NCI-H1694 treated with DMSO at 0.1 percent for 48 hours (cell line): Measurements from ENCODE around the gene GNGT2.

Experiments
- DNase-seq: peaks from one replicate; lab custom pipeline; 2025; lab: John Stamatoyannopoulos, UW

Gene GNGT2

DNA sequence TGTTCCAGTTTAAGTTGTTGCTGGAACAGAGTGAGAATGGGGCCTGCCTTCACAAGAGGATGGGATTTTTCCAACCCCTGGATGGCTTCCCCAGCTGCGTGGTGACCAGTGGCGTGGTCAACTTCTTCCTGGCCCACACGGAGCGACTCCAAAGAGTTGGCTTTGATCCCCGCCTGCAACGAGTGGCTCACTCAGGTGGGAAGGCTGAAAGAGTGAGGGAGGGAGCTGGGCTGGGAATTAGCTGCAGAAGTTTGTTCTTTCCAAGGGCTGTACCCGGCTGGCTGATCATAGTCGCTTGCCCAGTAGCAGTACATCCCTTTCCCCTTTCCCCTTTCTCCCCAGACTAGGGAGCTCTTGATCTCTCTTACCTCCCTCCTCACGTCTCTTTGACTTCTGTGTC is 41.7 kb downstream of the GNGT2 start:
- no peak for DNase-seq

DNA sequence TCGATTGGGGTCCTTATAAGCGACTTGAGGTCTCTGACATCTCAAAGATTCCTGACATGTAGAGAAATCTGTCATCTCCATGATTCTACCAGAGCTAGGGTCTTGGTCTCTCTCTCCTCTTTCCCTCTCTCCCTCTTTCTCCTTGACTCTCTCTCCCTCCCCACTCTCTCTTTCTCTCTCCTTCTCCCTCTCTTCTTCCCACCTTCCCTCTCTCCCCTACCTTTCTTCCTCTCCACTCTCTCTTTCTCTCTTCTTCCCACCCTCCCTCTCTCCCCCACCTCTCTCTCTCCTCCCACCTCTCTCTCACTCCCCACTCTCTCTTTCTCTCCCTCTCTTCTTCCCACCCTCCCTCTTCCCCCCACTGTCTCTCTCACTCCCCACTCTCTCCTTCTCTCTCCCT is 45.2 kb downstream of the GNGT2 start:
- DNase-seq = no peak

DNA sequence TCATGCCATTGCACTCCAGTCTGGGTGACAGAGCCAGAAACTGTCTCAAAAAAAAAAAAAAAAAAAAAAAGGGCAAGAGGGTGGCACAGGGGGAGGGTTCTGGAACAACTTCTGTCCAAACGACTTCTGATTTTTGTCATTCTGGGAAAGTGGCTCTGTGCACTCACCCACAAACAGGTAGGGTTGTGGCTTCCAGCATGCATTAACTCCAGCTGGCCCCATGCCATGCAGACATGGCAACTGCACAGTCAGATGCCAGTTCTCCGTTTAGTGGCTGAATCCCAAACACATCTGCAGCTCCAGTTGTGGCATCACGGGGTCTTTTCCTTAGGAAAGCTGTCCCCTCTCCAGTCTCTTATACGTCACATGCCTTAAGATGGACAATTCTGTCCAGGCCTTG is 47.5 kb downstream of the GNGT2 start:
- DNase-seq = no peak

DNA sequence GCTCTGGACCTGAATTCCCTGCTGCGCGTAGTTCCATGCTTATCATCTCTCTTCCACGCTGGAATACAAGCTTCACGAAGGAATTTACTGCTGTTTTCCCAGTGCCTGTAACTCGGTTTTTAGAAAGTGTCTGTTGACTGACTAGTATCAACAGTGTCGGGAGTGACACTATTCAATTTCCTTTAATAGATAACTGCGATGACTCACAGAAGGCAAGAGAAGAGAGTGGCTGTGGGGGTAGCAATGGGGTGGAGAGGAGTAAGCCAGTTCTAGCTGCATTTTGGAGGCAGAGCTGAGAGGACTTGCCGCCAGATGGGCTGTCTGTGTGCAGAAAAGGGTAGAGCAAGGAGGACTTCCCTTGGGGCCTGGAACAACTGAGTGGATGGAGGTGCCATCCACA is 52.6 kb downstream of the GNGT2 start:
- DNase-seq = no peak

DNA sequence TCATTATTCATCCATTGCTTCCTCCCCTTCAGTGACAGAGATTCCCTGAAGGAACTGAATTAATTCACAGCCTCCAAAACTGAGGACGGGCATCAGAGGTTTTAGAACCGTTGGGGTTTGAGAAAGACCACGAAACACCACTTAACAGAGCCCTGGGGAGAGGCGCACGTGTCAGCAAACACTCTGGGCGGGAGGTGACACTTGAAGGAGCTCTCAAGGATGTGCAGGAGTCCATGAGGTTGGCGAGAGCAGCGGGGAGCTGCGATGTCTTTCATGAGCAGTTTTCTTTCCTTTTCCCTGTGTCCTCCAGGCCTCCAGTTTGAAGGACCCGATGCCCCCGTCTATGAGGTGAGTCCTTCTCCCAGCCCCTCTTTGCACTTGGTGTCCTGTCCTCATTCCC is 54.1 kb downstream of the GNGT2 start:
- no peak for DNase-seq
